BJ (cell line): ENCODE results near the gene GPN1. TPM values are rescaled to one million over a fixed set of nuclear protein-coding genes. Genes with fewer than 3 reads are reported as not detected.

Source experiments
- CTCF ChIA-PET: fragments of 350-600 bp; formaldehyde crosslinking; extraction: SDS; loops from one replicate; lab custom pipeline; 2021; ENCODE audit warnings: antibody characterized with exemption, inconsistent platforms; lab: Yijun Ruan, JAX
- POLR2A ChIA-PET: fragments of 300-600 bp; sonication (Branson Sonifier 250); formaldehyde crosslinking; extraction: SDS; loops from one replicate; lab custom pipeline; 2021; ENCODE audit warnings: antibody characterized with exemption; lab: Charles Lee
- DNase-seq: peaks from one replicate; pipeline ENCODE4 v3.0.0-alpha.2; 2011; ENCODE audit warnings: low read depth
- H3K27me3 ChIP-seq: 2 replicates; pipeline ENCODE4 v1.6.0; 2011; ENCODE audit warnings: low read length; ENCODE audit not compliant: control insufficient read depth, insufficient read depth
- H3K36me3 ChIP-seq: 2 replicates; pipeline ENCODE4 v1.5.1; 2011; ENCODE audit warnings: low read length; ENCODE audit not compliant: control insufficient read depth, insufficient read depth
- H3K4me3 ChIP-seq: 2 replicates; pipeline ENCODE4 v1.5.1; 2011; ENCODE audit warnings: low read depth, mild to moderate bottlenecking, control low read depth, low read length
- CTCF ChIP-seq: IDR thresholded peaks from 2 replicates; pipeline ENCODE4 v1.5.1; 2011; ENCODE audit warnings: low read depth, mild to moderate bottlenecking, control low read depth, inconsistent platforms, low read length, moderate library complexity; ENCODE audit not compliant: insufficient read depth
- polyA plus RNA-seq: library from polyadenylated mRNA; depleted of rRNA; stranded (reverse); fragments of >200 nt; gene quantifications from 2 replicates; pipeline ENCODE4 v1.2.3, GENCODE V29; 2011

Gene GPN1
- polyA plus RNA-seq, 1 experiment, result 40.8 TPM

GRCh38 chr2:27638709-27639108 lies 9.9 kb downstream of the GPN1 start:
- Histone ChIP-seq H3K27me3 (no peaks in the 10 kb centered on the region), H3K4me3 (no peak overlapping the region), H3K36me3 (peaks cover 14% of the 10 kb centered on the region)
- CTCF ChIA-PET, result no interaction called here
- no peak for TF ChIP-seq CTCF
- peak; percentile 11 for DNase-seq
- POLR2A ChIA-PET, result no interaction called here

- TF ChIP-seq CTCF, result no peak
- H3K36me3 ChIP-seq, result peaks cover 6% of the 10 kb centered on the region
- no peak overlapping the region for H3K4me3 ChIP-seq
- CTCF ChIA-PET, result no interaction called here
- DNase-seq, result no peak
- no peaks in the 10 kb centered on the region for H3K27me3 ChIP-seq
- POLR2A ChIA-PET, result no interaction called here
Measured at GRCh38 chr2:27640722-27641245, 11.9 kb downstream of the GPN1 start.

GRCh38 chr2:27645197-27645596 lies 16.3 kb downstream of the GPN1 start:
- Histone ChIP-seq H3K36me3 (peaks cover 3% of the 10 kb centered on the region), H3K4me3 (no peak overlapping the region), H3K27me3 (no peaks in the 10 kb centered on the region)
- ChIA-PET CTCF (no interaction called here), POLR2A (no interaction called here)
- TF ChIP-seq CTCF, result no peak
- no peak for DNase-seq

GRCh38 chr2:27647289-27647688 lies 18.4 kb downstream of the GPN1 start:
- POLR2A ChIA-PET, result interaction anchor here (0.6 kb wide), 1 partner anchor 35 kb away, joined by 7 read pairs; no protein-coding TSS in a partner anchor
- TF ChIP-seq CTCF, result no peak
- no peak overlapping the region for H3K4me3 ChIP-seq
- CTCF ChIA-PET, result interaction anchor here (1.0 to 2.2 kb wide), 2 partner anchors 36 to 238 kb away, joined by 3 to 10 read pairs; partner anchors contain the start of gene PPM1G
- DNase-seq, result no peak
- no peaks in the 10 kb centered on the region for H3K27me3 ChIP-seq
- no peaks in the 10 kb centered on the region; the same call in none of the 2 replicates for H3K36me3 ChIP-seq

GRCh38 chr2:27647737-27648136 lies 18.9 kb downstream of the GPN1 start:
- CTCF ChIA-PET, result interaction anchor here (1.0 to 2.2 kb wide), 2 partner anchors 36 to 238 kb away, joined by 3 to 10 read pairs; partner anchors contain the start of gene PPM1G
- Histone ChIP-seq H3K36me3 (no peaks in the 10 kb centered on the region; the same call in 1 of the 2 replicates), H3K4me3 (no peak overlapping the region), H3K27me3 (no peaks in the 10 kb centered on the region)
- POLR2A ChIA-PET, result no interaction called here
- no peak for DNase-seq
- TF ChIP-seq CTCF, result no peak
